Subcutaneous abdominal adipose tissue (tissue), 5 donors: ENCODE results near the gene GDF15.

Experiments used
- H3K27ac ChIP-seq: one replicate; pipeline ENCODE4 v1.7.0; 2013; ENCODE audit warnings: low read depth, mild to moderate bottlenecking, inconsistent platforms, low read length, moderate library complexity
- H3K27me3 ChIP-seq, 5 donors: one replicate each; pipeline ENCODE4 v1.7.0; 2013; ENCODE audit warnings: low read length in 5 of 5, inconsistent platforms in 1 of 5; ENCODE audit not compliant: control insufficient read depth in 5 of 5, insufficient read depth in 4 of 5
- H3K36me3 ChIP-seq, 5 donors: one replicate each; pipeline ENCODE4 v1.7.0; 2013; ENCODE audit warnings: low read length in 5 of 5; ENCODE audit not compliant: control insufficient read depth in 5 of 5, insufficient read depth in 5 of 5
- H3K4me1 ChIP-seq, 5 donors: one replicate each; pipeline ENCODE4 v1.7.0; 2013; ENCODE audit warnings: low read length in 5 of 5, mild to moderate bottlenecking in 3 of 5, moderate library complexity in 1 of 5; ENCODE audit not compliant: control insufficient read depth in 5 of 5, insufficient read depth in 5 of 5
- H3K4me3 ChIP-seq, 5 donors: one replicate each; pipeline ENCODE4 v1.7.0; 2013; ENCODE audit warnings: low read length in 5 of 5, low read depth in 1 of 5
- H3K9ac ChIP-seq, 5 donors: one replicate each; pipeline ENCODE4 v1.7.0; 2013; ENCODE audit warnings: low read length in 5 of 5, mild to moderate bottlenecking in 4 of 5, moderate library complexity in 3 of 5
- H3K9me3 ChIP-seq, 5 donors: one replicate each; pipeline ENCODE4 v1.7.0; 2013; ENCODE audit warnings: low read length in 5 of 5; ENCODE audit not compliant: control insufficient read depth in 5 of 5
- donor health status: healthy.
- donor health status: healthy.
- donor health status: healthy.
- donor health status: healthy.
- donor health status: healthy.

The GDF15 gene

DNA sequence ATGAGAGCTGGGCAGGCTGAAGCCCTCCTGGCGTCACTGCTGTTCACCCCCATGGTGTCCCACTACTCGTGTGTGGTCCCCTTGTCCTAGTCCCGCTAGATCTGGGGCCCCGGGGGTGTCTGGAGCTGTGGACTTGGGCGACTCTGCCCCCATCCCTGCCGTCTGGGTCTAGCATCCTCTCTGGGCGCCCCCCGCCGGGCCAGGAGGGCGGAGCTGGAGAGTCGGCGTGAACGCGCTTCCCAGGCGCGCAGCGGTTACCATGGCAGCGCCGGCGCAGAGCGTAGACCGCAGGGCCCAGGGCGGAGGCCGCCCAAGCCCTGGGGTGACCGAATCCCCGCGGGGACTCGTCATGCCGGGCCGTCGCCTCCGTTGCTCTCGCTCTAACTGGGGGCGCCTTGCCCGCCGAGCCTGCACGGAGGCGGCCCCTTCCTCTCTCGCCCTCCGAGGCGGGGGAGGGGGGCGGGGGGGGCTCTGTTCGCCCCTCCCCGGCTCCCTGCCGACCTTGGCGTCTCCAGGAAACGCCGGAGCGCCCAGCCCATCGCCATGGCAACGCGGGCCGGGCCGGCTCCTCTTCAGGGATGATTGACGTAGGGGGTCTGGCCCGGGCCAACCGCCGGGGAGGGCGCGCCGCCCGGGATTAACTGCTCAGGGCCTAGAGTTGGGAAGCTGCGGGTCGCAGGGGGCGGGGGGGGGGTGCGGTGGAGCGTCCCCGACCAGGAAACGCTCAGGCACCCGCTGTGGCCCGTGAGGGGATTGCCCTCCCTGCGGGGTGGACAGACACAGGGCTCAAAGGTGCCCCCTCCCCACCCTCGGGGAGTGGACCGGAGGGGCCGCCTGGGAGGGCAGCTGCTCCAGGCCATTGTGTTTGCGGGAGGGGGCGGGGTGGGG is 43.1 kb downstream of the GDF15 start:
- Histone ChIP-seq H3K4me3 (no peak overlapping the region), H3K9me3 (no peaks in the 10 kb centered on the region), H3K27me3 (peaks cover 0 to 4% (median 0%) of the 10 kb centered on the region in 5 donors), H3K4me1 (peaks cover 0 to 39% (median 19%) of the 10 kb centered on the region in 5 donors), H3K36me3 (peaks cover 0 to 18% (median 9%) of the 10 kb centered on the region in 5 donors), H3K9ac (no peak overlapping the region), H3K27ac (no peak overlapping the region)

DNA sequence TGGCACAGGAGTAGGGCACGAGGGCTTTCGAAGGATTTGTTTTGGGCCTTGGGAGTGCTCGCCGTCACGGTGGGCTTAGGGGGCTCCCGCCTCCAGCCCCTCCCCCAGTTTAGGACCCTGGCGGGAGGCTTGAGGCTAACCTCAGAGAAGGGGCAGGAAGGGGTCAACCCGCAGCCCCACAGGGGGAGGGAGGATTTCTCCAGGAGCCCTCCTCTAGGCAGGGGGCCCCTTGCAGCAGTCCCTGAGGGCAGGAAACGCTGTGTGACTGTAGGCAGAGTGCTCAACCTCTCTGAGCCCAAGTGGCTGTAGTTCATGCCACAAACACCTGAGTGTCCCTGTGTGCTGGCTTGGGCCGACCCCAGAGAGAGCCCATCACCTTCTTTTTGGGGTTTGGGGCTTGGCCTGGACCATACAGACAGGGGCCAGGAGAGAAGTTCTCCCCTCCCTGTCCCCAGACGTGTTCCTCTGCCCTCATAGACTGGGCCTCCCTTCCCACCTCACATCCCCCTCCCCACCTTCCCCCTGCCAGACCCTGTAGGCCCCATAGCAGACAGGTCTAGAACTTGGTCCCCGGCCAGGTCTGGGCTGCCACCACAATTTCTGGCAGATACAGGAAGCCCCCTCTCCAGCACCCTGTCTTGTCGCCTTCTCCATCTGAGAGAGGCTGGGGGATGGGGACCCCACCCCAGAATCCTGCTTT is 43.9 kb downstream of the GDF15 start:
- H3K27ac ChIP-seq = no peak overlapping the region
- H3K9ac ChIP-seq = no peak overlapping the region
- peaks cover 0 to 39% (median 19%) of the 10 kb centered on the region in 5 donors for H3K4me1 ChIP-seq
- H3K27me3 ChIP-seq = peaks cover 0 to 4% (median 0%) of the 10 kb centered on the region in 5 donors
- peaks cover 0 to 23% (median 9%) of the 10 kb centered on the region in 5 donors for H3K36me3 ChIP-seq
- no peak overlapping the region for H3K4me3 ChIP-seq
- H3K9me3 ChIP-seq = no peaks in the 10 kb centered on the region

- Histone ChIP-seq H3K9me3 (no peaks in the 10 kb centered on the region), H3K36me3 (peaks cover 0 to 29% (median 9%) of the 10 kb centered on the region in 5 donors), H3K27ac (no peak overlapping the region), H3K9ac (no peak overlapping the region), H3K27me3 (peaks cover 0 to 4% (median 0%) of the 10 kb centered on the region in 5 donors), H3K4me3 (no peak overlapping the region), H3K4me1 (peaks cover 0 to 34% (median 14%) of the 10 kb centered on the region in 5 donors)
These were observed 44.6 kb downstream of the GDF15 start for GRCh38 chr19:18430417-18431144.

DNA sequence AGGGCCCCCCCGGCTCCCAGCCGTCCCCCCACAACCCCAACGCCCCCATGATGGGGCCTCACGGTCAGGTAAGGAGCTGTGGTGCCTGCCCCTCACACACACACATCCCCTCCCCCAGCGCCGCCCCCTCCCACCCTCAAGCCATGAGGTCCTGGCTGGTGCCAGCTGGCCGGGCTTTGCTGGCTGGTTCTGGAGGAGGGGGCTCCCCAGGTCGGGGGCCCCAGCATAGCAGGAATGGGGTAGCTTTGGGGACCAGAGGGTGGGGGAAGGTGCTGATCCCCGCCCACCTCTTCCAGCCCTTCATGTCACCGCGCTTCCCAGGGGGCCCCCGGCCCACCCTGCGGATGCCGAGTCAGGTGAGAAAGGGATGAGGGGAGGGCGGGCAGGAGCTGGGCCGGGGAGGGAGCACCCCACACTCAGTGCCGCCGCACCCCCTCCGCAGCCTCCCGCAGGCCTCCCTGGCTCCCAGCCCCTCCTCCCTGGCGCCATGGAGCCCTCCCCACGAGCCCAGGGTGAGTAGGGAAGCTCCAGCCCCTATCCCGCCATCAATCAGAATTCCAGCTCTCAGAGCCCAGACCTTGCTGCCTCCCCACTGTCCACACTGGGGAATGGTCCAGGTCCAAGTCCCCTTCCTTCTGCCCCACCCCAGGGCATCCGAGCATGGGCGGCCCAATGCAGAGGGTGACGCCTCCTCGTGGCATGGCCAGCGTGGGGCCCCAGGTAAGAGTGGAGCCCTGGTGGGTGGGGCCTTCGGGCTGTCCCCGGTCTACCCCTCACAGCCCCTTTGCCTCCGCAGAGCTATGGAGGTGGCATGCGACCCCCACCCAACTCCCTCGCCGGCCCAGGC is 45.6 kb downstream of the GDF15 start:
- no peak overlapping the region for H3K9ac ChIP-seq
- no peak overlapping the region for H3K4me3 ChIP-seq
- H3K27me3 ChIP-seq = peaks cover 0 to 4% (median 0%) of the 10 kb centered on the region in 5 donors
- H3K4me1 ChIP-seq = peaks cover 0 to 30% (median 11%) of the 10 kb centered on the region in 5 donors
- H3K27ac ChIP-seq = no peak overlapping the region
- H3K9me3 ChIP-seq = no peaks in the 10 kb centered on the region
- peaks cover 0 to 29% (median 13%) of the 10 kb centered on the region in 5 donors for H3K36me3 ChIP-seq

DNA sequence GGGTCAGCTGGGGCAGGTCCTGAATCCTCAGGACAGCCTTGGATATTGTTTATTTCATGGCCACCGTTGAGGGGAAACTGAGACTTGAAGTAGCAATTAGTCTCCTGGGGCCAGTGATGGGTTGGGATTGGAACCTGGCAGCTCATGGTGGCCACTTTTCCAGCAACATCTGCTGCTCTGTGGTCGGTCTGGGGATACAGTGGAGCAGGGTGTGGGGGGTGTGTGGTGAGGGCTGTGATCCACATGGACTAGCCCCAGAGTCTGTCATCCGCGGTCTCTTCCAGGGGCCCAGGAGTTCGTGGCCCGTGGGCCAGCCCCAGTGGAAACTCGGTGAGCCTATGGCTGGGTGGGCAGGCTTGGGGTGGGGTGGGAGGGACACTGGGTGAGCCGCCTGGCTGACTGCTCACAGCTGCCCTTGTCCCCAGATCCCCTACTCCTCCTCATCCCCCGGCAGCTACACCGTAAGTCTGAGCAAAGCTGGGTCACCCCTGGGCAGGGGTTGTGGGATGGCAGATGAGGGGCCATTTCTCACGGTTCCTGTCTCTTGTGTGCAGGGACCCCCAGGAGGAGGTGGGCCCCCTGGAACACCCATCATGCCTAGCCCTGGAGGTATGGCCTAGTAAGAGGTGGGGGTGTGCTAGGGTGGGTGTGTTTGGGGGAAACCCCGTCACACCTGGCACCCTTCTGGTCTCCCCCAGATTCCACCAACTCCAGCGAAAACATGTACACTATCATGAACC is 46.5 kb downstream of the GDF15 start:
- Histone ChIP-seq H3K9ac (no peak overlapping the region), H3K27me3 (peaks cover 0 to 4% (median 0%) of the 10 kb centered on the region in 5 donors), H3K4me1 (peaks cover 0 to 36% (median 17%) of the 10 kb centered on the region in 5 donors), H3K4me3 (no peak overlapping the region), H3K36me3 (peaks cover 0 to 24% (median 11%) of the 10 kb centered on the region in 5 donors), H3K9me3 (no peaks in the 10 kb centered on the region), H3K27ac (no peak overlapping the region)

DNA sequence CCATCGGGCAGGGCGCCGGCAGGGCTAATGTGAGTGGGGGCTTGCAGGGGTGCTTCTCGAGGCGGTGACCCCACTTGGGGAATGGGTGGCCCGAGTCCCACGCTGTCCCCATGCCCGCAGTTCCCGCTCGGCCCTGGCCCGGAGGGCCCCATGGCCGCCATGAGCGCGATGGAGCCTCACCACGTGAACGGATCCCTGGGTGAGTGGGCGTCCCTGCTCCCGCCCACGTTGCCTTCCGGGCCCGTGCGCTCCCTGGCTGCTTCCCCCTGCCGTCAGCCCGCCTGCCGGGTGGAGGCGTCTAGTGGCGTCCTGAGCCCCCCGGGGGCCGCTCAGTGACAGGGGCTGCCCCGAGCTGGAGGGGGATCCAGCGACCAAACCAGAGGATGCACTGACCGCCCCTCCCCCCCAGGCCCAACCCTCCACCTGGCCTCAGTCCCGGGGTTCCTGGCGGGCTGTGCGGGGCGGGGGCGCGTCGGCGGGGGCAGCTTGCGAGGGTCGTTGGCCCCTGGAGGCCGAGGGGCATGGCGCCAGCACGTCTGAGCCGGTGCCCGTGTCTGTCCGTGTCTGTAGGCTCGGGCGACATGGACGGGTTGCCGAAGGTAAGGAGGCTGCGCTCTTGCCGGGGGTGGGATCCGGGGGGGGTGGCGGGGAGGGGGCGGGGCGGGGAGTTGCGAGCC is 47.2 kb downstream of the GDF15 start:
- H3K9ac ChIP-seq = no peak overlapping the region

DNA sequence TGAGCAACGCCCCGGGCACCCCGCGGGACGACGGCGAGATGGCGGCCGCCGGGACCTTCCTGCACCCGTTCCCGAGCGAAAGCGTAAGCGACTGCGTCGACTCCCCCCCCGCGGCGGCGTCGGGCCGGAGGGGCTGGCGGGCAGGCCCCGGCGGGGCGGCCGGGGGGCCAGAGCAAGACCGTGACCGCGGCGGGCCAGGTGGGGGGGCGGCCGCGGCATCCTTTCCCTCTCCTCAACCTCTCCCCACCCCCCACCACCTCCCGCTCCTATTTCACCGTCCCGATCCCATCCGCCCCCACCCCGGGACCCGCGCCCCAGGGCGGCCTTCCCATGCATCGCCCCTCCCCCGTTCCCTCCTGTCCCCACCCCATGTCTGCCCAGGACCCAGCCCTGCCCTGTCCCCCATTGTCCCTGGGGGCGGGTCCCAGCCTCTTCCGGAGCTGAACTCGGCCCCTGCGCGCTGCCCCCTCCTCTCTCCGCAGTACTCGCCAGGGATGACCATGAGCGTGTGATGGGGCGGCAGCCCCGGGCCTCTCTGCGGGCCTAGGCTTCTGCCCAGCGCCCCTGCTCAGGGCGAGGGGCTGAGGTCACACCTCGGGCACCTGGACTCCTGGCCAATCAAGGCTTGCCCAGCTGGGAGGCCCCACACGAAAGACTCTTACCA is 47.9 kb downstream of the GDF15 start:
- H3K27me3 ChIP-seq = peaks cover 0 to 7% (median 3%) of the 10 kb centered on the region in 5 donors
- H3K4me3 ChIP-seq = no peak overlapping the region
- no peak overlapping the region for H3K9ac ChIP-seq
- peaks cover 0 to 45% (median 26%) of the 10 kb centered on the region in 5 donors for H3K4me1 ChIP-seq
- H3K27ac ChIP-seq = no peak overlapping the region
- peaks cover 0 to 15% (median 6%) of the 10 kb centered on the region in 5 donors for H3K36me3 ChIP-seq
- no peaks in the 10 kb centered on the region for H3K9me3 ChIP-seq

More for the DNA sequence above, 47.2 kb downstream of the GDF15 start:
- Histone ChIP-seq H3K36me3 (peaks cover 0 to 19% (median 8%) of the 10 kb centered on the region in 5 donors), H3K4me1 (peaks cover 0 to 42% (median 21%) of the 10 kb centered on the region in 5 donors), H3K27ac (no peak overlapping the region), H3K9me3 (no peaks in the 10 kb centered on the region), H3K27me3 (peaks cover 0 to 4% (median under 1%) of the 10 kb centered on the region in 5 donors), H3K4me3 (peak overlapping the region in 1 of 5 donors; percentile 55)
